Daoy (cell line): Measurements from ENCODE around the gene SPRR2D. TPM values are rescaled to one million over a fixed set of nuclear protein-coding genes. Genes with fewer than 3 reads are reported as not detected.
A peak's percentile ranks its signal among the peaks of the same experiment; 100 is the strongest.
"Not testable (repeated sequence)": the region's sequence is repeated elsewhere in the genome, so short reads cannot be mapped to it uniquely, and the experiment has no call there.

Experiments
- DNase-seq: peaks from one replicate; pipeline ENCODE4 v3.0.0-alpha.2; 2015; ENCODE audit warnings: low read depth
- total RNA-seq: library from RNA; depleted of rRNA; stranded (reverse); fragments of >200 nt; shearing (Covaris generic); gene quantifications from 2 replicates; pipeline ENCODE4 v1.2.3, GENCODE V29; 2014; rRNA removed

The SPRR2D gene
- total RNA-seq = not detected in 2 replicates

DNA sequence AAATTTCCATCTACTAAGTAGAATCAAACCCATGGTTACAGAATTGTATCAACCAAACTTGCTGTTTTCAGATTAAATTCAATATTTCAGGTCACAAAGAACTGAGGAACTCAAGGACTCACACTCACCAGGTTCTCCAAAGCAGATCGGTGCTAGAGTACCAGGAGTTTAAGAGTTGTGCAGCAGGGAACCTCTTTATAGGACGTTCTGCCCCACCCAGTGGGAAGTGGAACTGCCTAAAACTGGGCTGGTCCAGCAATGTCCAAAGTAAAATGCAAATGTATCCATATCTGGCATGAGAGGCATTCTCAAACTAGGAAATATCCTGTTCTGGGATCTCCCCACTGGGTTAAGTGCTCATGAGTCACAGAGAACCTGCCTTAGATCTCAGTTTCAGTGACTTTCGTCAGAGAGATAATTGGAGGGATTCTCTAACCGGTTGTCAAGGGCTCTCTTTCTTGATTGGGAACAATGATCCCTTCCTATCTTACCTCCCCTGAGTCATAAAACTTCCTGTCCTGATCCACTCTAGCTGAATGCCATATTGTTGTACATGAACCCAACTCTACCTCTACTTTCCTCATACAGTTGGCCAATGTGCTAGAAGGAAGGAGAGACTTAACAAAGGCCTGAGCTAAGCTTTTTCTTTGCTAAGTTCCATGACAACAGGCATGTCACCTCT lies at the start of gene SPRR2D:
Gene SPRR2D, minus strand, starts transcription at position 171 of the 682 bp plus-strand sequence. CDS start 774 bp downstream, outside the sequence.
- DNase-seq = peak; percentile 48

DNA sequence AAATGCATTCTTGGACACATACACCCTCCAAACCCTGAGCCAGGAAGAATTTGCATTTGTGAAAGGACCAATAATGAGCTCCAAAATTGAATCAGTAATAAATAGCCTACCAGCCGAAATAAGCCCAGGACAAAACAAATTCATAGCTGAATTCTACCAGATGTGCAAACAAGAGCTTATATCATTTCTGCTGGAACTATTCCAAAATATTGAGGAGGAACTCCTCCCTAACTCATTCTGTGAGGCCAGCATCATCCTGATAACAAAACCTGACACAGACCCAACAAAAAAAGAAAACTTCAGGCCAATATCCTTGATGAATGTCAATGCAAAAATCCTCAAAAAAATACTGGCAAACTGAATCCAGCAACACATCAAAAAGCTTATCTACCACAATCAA lies 46.7 kb upstream of the SPRR2D start:
- no peak for DNase-seq

DNA sequence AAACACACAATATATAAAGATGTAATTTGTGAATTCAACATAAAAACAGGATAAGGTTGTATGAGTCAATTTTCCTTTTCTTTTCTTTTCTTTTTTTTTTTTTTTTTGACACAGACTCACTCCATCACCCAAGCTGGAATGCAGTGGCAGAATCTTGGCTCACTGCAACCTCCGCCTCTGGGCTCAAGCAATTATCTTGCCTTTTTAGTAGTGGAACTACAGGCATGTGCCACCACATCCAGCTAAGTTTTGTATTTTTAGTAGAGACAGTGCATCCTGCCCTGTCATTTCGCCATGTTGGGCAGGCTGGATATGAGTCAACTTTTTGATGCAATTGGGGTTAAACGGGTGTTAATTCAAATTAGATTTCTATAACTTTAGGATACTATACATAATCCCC lies 40.8 kb upstream of the SPRR2D start:
- peak; percentile 61 for DNase-seq

DNA sequence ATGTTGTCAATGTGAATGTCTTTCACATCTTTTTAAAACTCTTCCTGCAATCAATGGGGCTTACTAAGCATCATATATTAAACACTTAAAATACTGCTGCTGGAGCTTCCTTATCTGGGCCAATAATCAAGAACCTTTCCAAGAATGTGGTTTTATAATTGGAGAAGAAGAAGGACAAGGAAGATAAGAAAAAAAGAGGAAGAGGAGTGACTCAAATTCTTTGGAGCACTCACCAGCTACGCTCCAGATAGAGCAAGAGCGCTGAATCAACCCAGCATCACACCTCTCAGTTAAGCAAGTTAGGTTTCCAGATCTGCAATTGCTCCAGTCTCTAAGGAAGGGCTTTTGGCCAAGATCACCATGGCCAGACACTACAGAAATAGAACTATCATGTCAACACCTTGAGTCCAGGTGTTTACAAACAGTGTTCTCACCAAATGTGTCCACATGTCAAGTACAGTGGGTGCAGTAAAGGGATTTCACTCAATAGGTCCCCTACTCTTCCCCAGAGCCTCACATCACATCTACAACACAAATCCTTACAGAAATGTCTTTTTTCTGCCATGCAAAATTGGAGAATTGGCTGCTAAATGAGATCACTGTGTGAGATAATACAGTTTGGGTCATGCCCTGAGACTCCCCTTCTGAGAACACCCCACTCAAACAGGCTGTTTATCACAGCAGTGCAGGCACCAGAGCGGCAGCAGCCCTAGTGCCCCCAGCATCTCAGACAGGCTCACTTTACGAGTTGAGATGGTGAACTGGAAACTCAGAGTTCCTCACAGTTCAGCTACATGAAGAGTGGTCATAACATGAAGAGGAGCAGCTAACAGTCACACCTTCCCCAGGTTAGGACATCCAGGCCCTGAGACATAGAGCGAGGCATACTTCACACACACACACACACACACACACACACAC lies 32.1 kb upstream of the SPRR2D start:
- DNase-seq = no peak

DNA sequence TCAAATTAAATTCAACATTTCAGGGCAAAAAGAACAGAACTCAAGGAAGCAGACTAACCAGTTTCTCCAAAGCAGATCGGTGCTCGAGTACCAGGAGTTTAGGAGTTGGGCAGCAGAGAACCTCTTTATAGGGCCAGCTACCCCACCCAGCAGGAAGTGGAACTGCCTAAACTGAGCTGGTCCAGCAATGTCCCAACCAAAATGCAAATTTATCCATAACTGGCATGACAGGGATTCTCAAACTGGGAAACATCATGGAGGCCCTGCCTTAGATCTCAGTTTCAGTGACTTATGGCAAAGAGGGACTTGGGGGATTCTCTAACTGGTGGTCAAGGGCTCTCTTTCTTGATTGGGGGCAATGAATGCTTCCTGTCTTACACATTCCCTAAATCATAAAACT lies 30.6 kb upstream of the SPRR2D start, which contains the start of gene SPRR2B:
Gene SPRR2B, minus strand, starts transcription at position 101 of the 400 bp plus-strand sequence. CDS start 772 bp downstream, outside the sequence.
- DNase-seq = no peak

DNA sequence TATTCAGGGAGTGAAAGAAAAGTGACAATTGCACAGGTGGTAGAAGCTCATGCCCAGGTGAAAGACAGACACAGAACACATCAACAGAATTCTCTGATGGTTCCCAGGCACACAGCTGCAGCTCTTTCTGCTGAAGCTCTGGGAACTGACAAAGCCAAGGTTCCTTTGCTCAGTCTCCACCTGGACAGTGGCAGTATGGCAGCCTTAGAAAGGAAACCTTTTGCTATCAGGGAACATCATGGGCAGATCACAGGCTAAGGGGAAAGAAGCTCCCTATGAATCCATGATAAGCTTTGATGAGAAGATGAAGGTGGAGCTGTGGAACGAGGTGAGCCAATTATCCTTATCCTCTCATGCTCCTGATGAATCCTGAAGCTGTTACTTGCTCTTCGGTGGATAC lies 29.3 kb upstream of the SPRR2D start:
- DNase-seq = no peak

DNA sequence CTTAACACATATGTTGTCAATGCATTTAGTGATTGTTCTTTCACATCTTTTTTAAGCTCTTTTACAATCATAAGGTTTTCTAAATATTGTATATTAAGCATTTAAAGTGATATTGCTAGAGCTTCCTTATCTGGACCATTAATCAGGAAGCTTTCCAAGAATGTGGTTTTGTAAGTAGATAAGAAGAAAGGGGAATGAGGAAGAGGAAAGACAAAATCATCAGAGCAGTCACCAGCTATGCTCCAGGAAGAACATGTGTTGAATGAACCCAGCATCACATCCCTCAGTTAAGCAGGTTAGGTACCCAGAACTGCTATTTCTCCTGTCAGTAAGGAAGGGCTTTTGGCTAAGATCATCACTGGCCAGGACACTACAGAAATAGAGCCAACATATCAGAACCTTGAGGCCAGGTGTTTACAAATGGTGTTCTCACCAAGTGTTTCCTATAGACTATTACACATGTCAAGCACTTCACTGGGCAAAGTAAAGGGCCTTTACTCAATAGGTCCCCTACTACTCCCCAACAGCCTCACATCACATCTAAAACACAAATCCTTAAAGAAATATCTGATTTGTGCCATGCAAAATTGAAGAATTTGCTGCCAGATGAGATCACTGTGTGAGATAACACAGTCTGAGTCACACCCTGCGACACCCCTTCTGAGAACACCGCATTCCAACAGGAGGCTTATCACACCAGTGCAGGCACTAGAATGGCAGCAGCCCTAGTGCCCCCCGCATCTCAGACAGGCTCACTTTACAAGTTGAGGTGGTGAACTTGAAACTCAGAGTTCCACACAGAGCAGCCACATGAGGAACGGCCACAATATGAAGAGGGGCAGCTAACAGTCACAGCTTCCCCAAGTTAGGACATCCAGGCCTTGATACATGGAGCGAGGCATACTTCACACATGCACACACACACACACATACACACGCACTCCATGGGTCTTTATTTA lies 18.2 kb upstream of the SPRR2D start:
- DNase-seq = peak; percentile 69

DNA sequence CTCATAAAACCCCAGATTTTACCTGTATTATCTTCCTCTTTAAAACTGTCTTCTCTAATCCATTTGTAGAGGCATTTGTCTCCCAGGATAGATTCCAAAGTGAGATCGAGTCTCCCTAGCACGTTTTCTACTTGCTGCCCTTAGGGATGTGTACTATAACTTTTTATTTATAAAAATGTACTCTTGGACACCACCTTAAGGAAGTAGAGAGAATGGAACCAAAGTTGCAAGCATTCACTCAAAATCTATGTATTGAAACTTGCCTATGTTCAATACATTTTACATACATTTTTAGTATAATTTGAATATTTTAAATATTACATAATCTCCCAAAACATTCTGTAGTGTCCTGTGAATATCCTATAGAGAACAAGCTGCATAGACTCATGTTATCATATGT lies 17.2 kb upstream of the SPRR2D start:
- DNase-seq = no peak

DNA sequence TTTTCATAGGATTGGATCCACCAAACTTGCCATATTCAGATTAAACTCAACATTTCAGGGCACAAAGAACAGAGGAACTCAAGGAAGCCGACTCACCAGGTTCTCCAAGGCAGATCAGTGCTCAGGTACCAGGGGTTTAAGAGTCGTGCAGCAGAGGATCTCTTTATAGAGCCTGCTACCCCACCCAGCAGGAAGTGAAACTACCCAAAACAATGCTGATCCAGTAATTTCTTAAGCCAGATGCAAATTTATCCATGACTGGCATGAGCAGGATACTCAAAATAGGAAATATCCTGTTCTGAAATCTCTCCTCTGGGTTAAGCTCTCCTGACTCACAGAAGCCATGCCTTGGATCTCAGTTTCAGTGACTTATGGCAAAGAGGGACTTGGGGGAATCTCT lies 16.5 kb upstream of the SPRR2D start, which contains the start of gene SPRR2A:
Gene SPRR2A, minus strand, starts transcription at position 138 of the 400 bp plus-strand sequence. CDS start 777 bp downstream, outside the sequence.
- DNase-seq = no peak

DNA sequence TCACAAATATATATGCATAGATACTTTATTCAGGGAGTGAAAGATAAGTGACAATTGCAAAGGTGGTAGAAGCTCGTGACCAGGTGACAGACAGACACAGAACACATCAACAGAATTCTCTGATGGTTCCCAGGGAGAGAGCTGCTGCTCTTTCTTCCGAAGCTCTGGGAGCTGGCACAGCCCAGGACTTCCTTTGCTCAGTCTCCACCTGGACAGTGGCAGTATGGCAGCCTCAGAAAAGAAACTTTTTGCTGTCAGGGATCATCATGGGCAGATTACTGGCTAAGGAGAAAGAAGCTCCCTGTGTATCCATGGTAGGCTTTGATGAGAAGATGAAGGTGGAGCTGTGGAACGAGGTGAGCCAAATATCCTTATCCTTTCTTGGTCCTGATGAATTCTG lies 15.2 kb upstream of the SPRR2D start:
- not testable (repeated sequence) for DNase-seq

DNA sequence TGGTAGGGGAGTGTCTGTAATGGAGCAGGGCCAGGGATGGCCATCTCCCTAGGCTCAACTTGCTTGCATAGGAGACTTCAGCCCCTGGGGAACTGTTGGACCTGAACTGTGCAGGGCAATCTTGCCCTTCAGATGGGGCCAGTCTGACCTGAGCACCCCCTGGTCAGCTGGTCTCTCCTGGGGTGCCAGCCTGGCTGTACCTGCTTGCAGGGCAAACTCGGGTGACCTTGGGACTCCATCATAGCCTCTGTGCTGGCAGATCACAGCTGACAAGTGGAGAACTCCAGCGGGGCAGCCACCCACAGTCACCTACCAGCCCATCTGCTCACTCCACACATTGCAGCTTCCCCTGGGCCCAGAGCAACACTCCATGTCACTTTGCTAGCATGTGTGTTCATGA lies 8.3 kb upstream of the SPRR2D start:
- no peak for DNase-seq

DNA sequence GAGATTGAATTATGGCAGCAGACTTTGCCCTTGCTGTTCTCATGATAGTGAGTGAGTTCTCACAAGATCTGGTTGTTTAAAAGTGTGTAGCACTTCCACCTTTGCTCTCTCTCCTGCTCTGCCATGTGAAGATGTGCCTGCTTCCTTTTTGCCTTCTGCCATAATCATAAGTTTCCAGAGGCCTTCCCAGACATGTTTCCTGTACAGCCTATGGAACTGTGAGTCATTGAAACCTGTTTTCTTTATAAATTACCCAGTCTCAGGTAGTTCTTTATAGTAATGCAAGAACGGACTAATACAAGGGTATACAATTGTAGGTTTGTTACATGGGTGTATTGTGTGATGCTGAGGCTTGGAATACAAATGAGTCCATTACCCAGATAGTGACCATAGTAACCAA lies 5.7 kb downstream of the SPRR2D start:
- no peak for DNase-seq

DNA sequence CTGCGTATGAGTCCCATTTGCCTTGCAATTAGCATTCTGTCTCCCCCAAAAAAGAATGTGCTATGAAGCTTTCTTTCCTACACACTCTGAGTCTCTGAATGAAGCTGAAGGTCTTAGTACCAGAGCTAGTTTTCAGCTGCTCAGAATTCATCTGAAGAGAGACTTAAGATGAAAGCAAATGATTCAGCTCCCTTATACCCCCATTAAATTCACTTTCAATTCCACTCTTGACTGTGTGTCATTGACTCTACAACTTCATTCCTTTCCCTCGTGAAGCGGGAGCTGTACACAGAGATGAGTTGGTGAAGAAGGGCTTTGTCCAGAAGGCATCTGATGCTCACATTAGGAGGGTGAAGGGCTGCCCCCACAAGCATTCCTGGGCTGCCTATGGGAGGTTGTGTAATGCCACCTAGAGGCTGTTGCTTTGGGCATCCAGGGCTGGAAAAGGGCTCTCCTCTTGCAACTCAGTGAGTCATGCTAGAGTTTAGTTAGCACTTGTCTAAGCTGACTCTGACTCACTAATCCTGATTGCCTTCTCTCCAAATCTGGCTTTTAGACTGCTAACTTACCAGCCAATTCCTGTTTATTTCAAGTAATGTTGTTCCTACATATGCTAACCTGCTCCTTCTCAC lies 8.1 kb downstream of the SPRR2D start:
- peak; percentile 82 for DNase-seq

DNA sequence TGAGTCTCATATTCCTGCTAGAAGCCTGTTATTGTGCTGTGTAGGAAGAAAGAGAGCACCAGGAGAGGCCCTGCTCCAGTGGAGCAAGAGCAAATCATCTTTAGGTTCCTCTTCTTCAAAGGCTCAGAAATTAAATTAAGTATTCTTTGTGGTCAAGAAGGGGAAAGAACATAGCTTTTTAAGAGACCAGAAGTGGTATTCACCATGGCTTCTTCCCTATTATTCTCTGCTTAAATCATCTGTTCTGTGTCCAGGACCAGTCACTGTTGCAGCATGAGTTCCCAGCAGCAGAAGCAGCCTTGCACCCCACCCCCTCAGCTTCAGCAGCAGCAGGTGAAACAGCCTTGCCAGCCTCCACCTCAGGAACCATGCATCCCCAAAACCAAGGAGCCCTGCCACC lies 8.8 kb downstream of the SPRR2D start:
- no peak for DNase-seq

DNA sequence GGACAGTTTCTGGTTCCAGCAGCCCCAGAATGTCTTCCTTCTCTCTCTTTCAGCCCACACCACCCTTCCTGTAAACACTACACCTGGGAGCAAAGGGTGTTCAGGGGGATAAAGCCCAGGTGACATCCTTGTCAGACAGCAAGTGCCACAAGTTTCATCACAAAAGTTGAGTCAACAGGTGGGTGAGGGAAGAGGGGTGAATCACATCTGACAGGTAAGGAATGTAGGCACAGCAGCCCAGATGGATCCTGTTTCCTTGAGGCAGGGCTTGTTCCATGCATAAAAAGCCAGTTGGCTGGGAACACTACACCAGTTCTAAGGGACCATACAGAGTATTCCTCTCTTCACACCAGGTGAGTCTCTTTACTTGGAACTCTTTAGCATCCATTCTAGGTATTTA lies 10.0 kb downstream of the SPRR2D start, which contains the start of gene SPRR1B:
Gene SPRR1B, plus strand, starts transcription at position 309 of the 400 bp plus-strand sequence. CDS start 1,143 bp downstream, outside the sequence.
- DNase-seq = no peak

DNA sequence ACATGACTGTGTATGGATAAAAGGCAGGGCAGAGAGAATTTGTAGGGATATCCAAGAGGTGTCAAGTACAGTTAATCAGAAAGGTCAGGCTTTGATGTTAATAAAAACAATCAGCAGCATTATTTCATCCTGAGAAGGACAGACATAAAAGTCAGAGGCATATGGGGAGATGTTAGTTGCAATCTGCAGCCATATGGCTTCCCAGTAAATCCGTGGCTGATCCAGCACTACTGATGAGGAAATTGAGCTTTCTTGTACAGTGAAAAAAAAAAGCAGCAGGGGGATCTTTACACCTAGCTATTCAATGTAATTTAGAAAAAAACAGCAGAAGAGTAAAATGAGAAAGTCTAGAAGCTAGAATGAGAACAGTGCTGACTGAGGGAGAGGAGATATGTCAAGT lies 12.2 kb downstream of the SPRR2D start:
- DNase-seq = no peak

DNA sequence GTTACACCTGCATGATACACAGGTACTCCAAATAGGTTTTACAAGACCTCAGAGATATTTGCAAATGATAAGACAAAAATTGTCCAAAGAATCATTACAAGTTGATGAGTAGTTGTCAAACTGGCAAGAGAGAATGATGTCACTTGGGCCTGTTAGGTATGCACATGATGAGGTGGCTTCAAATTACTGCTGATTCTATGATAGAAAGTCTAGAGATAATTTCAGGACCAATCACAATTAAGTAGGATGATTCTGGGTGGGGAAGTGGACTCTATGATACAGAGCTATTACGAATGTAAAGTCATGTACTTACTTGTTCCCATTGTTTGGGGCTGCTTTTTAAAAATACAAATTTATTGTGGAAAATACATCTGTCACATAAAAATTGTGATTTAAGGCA lies 15.1 kb downstream of the SPRR2D start:
- DNase-seq = no peak

DNA sequence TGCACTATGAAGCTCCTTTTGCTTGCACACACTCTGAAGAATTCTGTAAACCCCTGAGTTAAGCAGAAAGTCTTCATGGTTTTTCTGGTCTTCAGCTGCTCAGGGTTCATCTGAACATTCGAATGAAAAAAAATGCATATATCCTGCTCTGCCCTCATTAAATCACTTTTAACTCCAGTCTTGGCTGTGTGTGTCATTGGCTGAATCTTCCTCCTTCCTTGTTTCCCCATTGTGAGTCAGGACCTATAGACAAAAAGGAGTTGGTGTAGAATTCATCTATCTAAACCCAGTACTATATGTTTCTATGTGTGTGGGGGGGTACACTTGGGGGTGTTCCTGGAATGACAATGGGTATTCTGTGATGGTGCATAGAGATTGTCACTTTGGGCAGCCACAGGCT lies 16.5 kb downstream of the SPRR2D start:
- no peak for DNase-seq

DNA sequence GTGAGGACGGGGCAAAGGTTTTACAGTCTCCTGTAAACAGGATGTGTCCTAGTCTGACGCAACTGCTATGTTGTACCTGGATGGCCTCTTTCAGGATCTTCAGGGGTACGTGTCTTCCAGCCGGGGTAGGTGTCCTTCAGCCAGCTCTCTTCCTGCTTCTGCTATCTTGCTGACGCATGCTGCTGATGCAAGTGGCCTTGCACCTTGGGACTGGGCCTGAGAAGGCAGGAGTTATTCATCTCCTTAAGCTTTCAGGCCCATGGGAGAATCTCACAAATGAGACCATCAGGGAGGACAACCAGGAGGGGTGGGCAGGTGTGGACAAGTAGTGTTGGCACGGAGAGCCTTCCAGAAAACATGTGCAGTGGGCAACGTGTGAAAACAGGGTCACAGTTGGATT lies 17.8 kb downstream of the SPRR2D start:
- no peak for DNase-seq

DNA sequence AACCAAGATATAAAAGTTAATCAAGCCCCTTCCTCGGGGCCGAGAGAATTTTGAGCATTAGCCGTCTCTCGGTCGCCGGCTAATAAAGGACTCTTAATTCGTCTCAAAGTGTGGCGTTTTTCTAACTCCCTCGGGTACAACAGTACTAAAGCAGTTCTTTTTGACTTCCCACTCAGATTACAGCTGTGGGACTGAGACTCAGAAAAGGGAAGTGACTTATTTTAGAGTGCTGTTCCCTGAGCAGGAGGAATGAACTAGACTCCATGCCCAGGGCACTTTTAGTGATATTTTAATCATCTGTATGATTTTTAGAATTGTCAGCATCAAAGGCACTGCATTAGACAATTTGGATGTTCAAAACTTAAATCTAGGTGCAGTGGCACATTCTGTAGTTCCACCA lies 18.6 kb downstream of the SPRR2D start:
- not testable (repeated sequence) for DNase-seq

DNA sequence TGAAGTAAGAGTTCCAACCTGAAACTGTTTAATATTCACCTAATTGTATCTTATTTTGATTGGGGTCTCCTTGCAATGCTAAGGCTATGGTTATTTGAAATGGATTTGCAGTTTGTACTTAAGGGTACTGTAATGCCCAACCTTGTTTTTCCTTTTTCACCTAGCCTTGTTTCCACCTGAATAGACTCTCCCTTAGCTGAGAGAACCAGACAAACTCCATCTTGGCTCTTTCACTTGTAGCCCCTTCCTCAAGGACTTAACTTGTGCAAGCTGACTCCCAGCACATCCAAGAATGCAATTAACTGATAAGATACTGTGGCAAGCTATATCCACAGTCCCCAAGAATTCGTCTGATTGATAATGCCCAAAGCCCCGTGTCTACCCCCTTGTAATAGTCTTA lies 19.1 kb downstream of the SPRR2D start:
- not testable (repeated sequence) for DNase-seq
